Panc1 (cell line): ENCODE data around the gene PPCDC.

Source experiments
- CTCF ChIP-seq: fragments of 450-650 bp; IDR thresholded peaks from 2 replicates; pipeline ENCODE4 v1.5.1; 2017; ENCODE audit warnings: mild to moderate bottlenecking
- POLR2AphosphoS5 ChIP-seq: IDR thresholded peaks from 2 replicates; pipeline ENCODE4 v1.6.1; 2012; ENCODE audit warnings: mild to moderate bottlenecking, low read depth, low read length, moderate library complexity
- REST ChIP-seq, 2 experiments: IDR thresholded peaks; 2 replicates each; pipeline ENCODE4 v1.6.1; 2011 to 2012; ENCODE audit warnings: low read depth in 2 of 2, control low read depth in 1 of 2, low read length in 1 of 2, mild to moderate bottlenecking in 1 of 2, moderate library complexity in 1 of 2; ENCODE audit not compliant: insufficient read depth in 1 of 2
- SIN3A ChIP-seq: IDR thresholded peaks from 2 replicates; pipeline ENCODE4 v1.6.1; 2012; ENCODE audit warnings: low read depth, mild to moderate bottlenecking, low read length, moderate library complexity, borderline replicate concordance; ENCODE audit not compliant: insufficient read depth
- TCF7L2 ChIP-seq: IDR thresholded peaks from 2 replicates; pipeline ENCODE4 v1.6.1; 2011; ENCODE audit warnings: mild to moderate bottlenecking, low read depth, low read length, inconsistent platforms

- TF ChIP-seq CTCF (no peak), POLR2AphosphoS5 (no peak), SIN3A (no peak), REST (IDR thresholded peaks at IDR 0.05; ENCODE audit: insufficient read depth in 1 of 2, low read depth in 2 of 2, low read length in 1 of 2) (no peak), TCF7L2 (no peak)
Measured at GRCh38 chr15:74982183-74982582, 41.2 kb upstream of the PPCDC start.
